Osteocyte (in vitro differentiated cells): ENCODE results near the gene RBMS3. TPM values are rescaled to one million over a fixed set of nuclear protein-coding genes. Genes with fewer than 3 reads are reported as not detected.
A peak's percentile ranks its signal among the peaks of the same experiment; 100 is the strongest.
"Not testable (repeated sequence)": the region's sequence is repeated elsewhere in the genome, so short reads cannot be mapped to it uniquely, and the experiment has no call there.

Experiments
- DNase-seq: peaks from one replicate; pipeline ENCODE4 v3.0.0; 2021; ENCODE audit warnings: mixed read lengths; ENCODE audit not compliant: unreplicated experiment; ENCODE audit errors: extremely low spot score
- H3K27ac Mint-ChIP-seq: one replicate; pipeline ENCODE4 v1.8.0; 2021; ENCODE audit warnings: mild to moderate bottlenecking, mixed read lengths; ENCODE audit not compliant: unreplicated experiment
- H3K27me3 Mint-ChIP-seq: one replicate; pipeline ENCODE4 v1.8.0; 2021; ENCODE audit warnings: mixed read lengths; ENCODE audit not compliant: unreplicated experiment
- H3K36me3 Mint-ChIP-seq: one replicate; pipeline ENCODE4 v1.8.0; 2021; ENCODE audit warnings: mixed read lengths; ENCODE audit not compliant: unreplicated experiment
- H3K4me1 Mint-ChIP-seq: one replicate; pipeline ENCODE4 v1.8.0; 2021; ENCODE audit warnings: mixed read lengths; ENCODE audit not compliant: unreplicated experiment
- H3K4me3 Mint-ChIP-seq: one replicate; pipeline ENCODE4 v1.8.0; 2021; ENCODE audit warnings: mild to moderate bottlenecking, moderate library complexity, mixed read lengths; ENCODE audit not compliant: unreplicated experiment
- H3K9me3 Mint-ChIP-seq: one replicate; pipeline ENCODE4 v1.8.0; 2021; ENCODE audit warnings: mixed read lengths; ENCODE audit not compliant: unreplicated experiment
- total RNA-seq: library from RNA; stranded (reverse); gene quantifications from 2 replicates; pipeline ENCODE4 v1.2.1, GENCODE V29; 2021
- TF ChIP-seq, protein P1 (sequence below): fragments of 200-600 bp; sonication (generic); IDR thresholded peaks from 2 replicates; pipeline ENCODE4 v1.5.0; 2021; ENCODE audit warnings: antibody characterized with exemption, mild to moderate bottlenecking, moderate library complexity

The RBMS3 gene
- total RNA-seq, 1 donor from 2014 or later = 64.2 TPM

GRCh38 chr3:29385046-29385830 is 104.4 kb downstream of the RBMS3 start:
- peaks cover 54% of the 10 kb centered on the region for H3K4me1 Mint-ChIP-seq
- H3K9me3 Mint-ChIP-seq = no peaks in the 10 kb centered on the region
- TF ChIP-seq, protein P1, sequence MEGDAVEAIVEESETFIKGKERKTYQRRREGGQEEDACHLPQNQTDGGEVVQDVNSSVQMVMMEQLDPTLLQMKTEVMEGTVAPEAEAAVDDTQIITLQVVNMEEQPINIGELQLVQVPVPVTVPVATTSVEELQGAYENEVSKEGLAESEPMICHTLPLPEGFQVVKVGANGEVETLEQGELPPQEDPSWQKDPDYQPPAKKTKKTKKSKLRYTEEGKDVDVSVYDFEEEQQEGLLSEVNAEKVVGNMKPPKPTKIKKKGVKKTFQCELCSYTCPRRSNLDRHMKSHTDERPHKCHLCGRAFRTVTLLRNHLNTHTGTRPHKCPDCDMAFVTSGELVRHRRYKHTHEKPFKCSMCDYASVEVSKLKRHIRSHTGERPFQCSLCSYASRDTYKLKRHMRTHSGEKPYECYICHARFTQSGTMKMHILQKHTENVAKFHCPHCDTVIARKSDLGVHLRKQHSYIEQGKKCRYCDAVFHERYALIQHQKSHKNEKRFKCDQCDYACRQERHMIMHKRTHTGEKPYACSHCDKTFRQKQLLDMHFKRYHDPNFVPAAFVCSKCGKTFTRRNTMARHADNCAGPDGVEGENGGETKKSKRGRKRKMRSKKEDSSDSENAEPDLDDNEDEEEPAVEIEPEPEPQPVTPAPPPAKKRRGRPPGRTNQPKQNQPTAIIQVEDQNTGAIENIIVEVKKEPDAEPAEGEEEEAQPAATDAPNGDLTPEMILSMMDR = no peak
- H3K36me3 Mint-ChIP-seq = peaks cover 7% of the 10 kb centered on the region
- peak overlapping the region; percentile 55 for H3K4me3 Mint-ChIP-seq
- no peak for DNase-seq
- peak overlapping the region; percentile 91 for H3K27ac Mint-ChIP-seq
- no peaks in the 10 kb centered on the region for H3K27me3 Mint-ChIP-seq

- Mint-ChIP-seq H3K27ac (no peak overlapping the region), H3K36me3 (peaks cover 16% of the 10 kb centered on the region), H3K27me3 (no peaks in the 10 kb centered on the region), H3K4me1 (peaks cover 33% of the 10 kb centered on the region), H3K4me3 (no peak overlapping the region), H3K9me3 (peaks cover 14% of the 10 kb centered on the region)
- no peak for DNase-seq
- TF ChIP-seq, protein P1 = no peak
Measured at GRCh38 chr3:29389362-29389761, 108.5 kb downstream of the RBMS3 start.

- no peaks in the 10 kb centered on the region for H3K27me3 Mint-ChIP-seq
- DNase-seq = no peak
- H3K9me3 Mint-ChIP-seq = peaks cover 20% of the 10 kb centered on the region
- peaks cover 20% of the 10 kb centered on the region for H3K36me3 Mint-ChIP-seq
- peaks cover 4% of the 10 kb centered on the region for H3K4me1 Mint-ChIP-seq
- H3K27ac Mint-ChIP-seq = no peak overlapping the region
- no peak overlapping the region for H3K4me3 Mint-ChIP-seq
- TF ChIP-seq, protein P1 = no peak
Measured at GRCh38 chr3:29392625-29393388, 111.9 kb downstream of the RBMS3 start.

- H3K27me3 Mint-ChIP-seq, H3K4me1 Mint-ChIP-seq, H3K4me3 Mint-ChIP-seq, H3K27ac Mint-ChIP-seq, DNase-seq: not testable (repeated sequence)
- Mint-ChIP-seq H3K9me3 (peaks cover 20% of the 10 kb centered on the region), H3K36me3 (peaks cover 20% of the 10 kb centered on the region)
Measured at GRCh38 chr3:29393946-29394345, 113.1 kb downstream of the RBMS3 start.

DNA sequence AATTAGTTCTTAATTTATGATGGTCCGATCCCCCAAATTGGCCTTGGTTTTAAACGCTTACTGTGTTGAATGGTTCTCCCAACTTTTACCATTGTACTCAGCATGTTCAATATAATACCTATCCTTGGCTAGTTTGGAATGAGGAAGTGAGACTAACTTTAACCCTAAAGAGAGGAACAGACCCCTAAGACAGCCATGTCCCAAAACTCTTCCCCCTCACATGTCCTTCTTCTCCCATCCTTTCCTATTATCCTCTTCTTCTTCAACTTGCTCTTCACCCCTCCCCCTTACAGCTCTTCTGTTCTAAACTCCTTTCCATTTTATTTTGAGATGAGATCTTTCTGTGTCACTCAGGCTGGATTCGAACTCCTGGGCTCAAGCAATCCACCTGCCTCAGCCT is 116.5 kb downstream of the RBMS3 start:
- Mint-ChIP-seq H3K27me3 (no peaks in the 10 kb centered on the region), H3K36me3 (peaks cover 20% of the 10 kb centered on the region), H3K9me3 (peaks cover 12% of the 10 kb centered on the region), H3K4me3 (no peak overlapping the region), H3K4me1 (peaks cover 4% of the 10 kb centered on the region), H3K27ac (no peak overlapping the region)
- TF ChIP-seq, protein P1 = no peak
- DNase-seq = no peak
